GM10266 (cell line): Measurements from ENCODE around the gene RBM3.

Source experiments
- DNase-seq: peaks from one replicate; pipeline ENCODE4 v3.0.0; 2012; ENCODE audit errors: extremely low spot score
- TF ChIP-seq, protein P1 (sequence below): IDR thresholded peaks from 2 replicates; pipeline ENCODE4 v1.5.1; 2012; ENCODE audit warnings: mild to moderate bottlenecking, low read depth; ENCODE audit not compliant: control insufficient read depth, insufficient read depth; ENCODE audit errors: missing control alignments

The RBM3 gene

DNA sequence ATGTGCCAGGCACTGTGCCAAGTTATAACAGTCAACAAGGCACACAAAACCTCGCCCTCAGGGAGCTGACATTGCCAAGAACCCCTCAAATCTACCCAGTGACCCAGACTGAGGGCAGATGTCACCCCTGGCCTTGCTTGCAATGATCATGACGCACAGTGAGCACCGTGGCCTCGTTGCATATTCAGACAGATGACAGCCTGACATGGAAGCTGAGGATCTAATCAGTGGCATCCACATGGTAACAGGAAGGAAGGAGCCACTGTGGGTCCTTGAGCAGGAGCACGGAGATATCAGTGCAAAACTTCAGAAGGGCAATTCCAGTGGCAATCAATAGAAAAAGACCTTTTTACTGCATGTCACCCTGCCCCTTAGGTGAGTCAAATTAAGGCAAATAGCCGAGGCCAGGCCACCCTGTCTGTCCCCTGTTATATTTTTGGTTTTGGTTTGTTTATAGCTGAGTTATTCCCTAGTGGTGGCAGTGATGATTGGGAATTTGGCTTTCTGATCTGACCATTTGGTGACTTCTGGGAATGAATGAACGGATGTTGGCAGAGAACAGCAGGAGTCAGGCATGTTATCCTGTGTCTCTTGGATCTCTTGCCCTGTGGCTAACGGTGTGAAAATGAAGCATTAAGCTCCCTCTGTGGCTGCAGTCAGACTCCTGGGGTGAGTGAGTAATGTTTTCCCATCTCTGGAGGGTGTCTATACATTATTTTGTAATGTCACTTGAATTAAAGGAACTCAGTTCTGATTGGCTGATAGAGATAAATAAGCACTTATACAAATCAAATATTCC lies 43.5 kb downstream of the RBM3 start:
- TF ChIP-seq, protein P1, sequence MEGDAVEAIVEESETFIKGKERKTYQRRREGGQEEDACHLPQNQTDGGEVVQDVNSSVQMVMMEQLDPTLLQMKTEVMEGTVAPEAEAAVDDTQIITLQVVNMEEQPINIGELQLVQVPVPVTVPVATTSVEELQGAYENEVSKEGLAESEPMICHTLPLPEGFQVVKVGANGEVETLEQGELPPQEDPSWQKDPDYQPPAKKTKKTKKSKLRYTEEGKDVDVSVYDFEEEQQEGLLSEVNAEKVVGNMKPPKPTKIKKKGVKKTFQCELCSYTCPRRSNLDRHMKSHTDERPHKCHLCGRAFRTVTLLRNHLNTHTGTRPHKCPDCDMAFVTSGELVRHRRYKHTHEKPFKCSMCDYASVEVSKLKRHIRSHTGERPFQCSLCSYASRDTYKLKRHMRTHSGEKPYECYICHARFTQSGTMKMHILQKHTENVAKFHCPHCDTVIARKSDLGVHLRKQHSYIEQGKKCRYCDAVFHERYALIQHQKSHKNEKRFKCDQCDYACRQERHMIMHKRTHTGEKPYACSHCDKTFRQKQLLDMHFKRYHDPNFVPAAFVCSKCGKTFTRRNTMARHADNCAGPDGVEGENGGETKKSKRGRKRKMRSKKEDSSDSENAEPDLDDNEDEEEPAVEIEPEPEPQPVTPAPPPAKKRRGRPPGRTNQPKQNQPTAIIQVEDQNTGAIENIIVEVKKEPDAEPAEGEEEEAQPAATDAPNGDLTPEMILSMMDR = no peak
- no peak for DNase-seq

DNA sequence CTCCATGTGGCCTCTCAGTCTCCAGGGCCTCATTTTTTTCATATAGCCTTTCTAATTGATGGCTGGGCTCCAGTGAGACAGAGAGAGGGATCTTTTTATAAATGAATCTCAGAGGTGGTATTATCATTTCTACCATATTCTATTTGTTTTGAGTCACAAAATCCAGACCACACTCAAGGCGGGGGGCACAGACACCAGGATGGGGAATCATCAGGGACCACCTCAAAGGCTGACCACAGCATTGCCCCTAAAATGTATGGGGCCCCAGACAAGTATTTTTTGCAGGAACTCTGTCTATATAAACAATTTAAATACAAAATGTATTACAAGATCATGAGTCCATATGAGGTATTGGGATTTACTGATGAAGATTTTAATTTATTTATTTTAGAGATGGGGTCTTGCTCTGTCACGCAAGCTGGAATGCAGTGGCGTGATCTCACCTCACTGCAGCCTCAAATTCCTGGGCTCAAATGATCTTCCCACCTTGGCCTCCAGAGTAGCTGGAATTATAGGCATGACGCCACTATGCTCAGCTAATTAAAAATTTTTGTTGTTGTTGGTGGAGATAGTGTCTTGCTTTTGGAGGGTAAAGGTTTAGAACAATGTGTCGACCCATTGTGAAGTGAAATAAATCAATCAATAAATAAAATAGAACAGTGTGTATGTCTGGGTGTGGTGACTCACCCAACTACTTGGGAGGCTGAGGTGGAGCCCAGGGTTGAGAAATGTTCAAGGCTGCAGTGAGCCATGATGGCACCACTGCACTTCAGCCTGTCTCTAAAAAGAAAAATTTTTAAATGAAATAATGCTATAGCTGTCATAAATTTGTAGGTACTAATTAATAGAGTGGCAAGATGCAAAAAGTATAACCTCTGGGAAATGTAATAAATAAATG lies 52.4 kb downstream of the RBM3 start:
- TF ChIP-seq, protein P1 = no peak

More for the DNA sequence above, 52.4 kb downstream of the RBM3 start:
- DNase-seq = no peak
